GM23248 (cell line): ENCODE results near the gene PTGER1.

Source experiments
- EZH2 ChIP-seq: fragments of 200-600 bp; sonication (generic); IDR thresholded peaks from 2 replicates; pipeline ENCODE4 v1.6.1; 2018; ENCODE audit warnings: antibody characterized with exemption, mild to moderate bottlenecking; ENCODE audit not compliant: insufficient read depth, poor library complexity, severe bottlenecking
- EZH2phosphoT487 ChIP-seq: fragments of 200-600 bp; sonication (generic); IDR thresholded peaks from 2 replicates; pipeline ENCODE4 v1.6.1; 2018; ENCODE audit warnings: antibody characterized with exemption, moderate library complexity, mild to moderate bottlenecking, low read depth; ENCODE audit not compliant: insufficient read depth

- TF ChIP-seq EZH2phosphoT487 (no peak), EZH2 (no peak)
Measured at GRCh38 chr19:14450876-14451275, 24.3 kb downstream of the PTGER1 start.
